Measurements from ENCODE around the gene ABCC10.

DNA sequence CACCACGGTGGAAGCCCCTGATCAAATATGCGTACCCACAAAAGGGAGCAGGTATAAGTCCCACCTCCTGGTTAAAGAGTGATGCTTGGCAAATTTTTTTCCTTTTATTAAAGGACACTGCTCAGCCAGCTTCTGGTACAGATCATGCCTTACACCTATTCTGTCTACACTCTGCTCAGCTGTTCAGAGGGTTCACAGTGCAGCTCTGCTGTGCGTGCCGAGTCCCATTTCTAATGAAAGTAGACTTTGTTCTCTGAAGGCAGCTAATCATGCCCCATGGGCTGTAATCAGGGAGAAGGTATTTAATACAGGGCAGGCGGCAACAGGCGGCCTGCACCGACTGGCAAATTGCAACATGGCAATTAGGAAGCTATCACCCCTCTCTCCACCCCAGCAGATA is 66.5 kb downstream of the ABCC10 start:
- TF ChIP-seq, protein P1, sequence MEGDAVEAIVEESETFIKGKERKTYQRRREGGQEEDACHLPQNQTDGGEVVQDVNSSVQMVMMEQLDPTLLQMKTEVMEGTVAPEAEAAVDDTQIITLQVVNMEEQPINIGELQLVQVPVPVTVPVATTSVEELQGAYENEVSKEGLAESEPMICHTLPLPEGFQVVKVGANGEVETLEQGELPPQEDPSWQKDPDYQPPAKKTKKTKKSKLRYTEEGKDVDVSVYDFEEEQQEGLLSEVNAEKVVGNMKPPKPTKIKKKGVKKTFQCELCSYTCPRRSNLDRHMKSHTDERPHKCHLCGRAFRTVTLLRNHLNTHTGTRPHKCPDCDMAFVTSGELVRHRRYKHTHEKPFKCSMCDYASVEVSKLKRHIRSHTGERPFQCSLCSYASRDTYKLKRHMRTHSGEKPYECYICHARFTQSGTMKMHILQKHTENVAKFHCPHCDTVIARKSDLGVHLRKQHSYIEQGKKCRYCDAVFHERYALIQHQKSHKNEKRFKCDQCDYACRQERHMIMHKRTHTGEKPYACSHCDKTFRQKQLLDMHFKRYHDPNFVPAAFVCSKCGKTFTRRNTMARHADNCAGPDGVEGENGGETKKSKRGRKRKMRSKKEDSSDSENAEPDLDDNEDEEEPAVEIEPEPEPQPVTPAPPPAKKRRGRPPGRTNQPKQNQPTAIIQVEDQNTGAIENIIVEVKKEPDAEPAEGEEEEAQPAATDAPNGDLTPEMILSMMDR (IDR thresholded peaks at IDR 0.05): no peak
- TF ChIP-seq POLR2A (IDR thresholded peaks at IDR 0.05): no peak
- no peak for TF ChIP-seq POLR2AphosphoS5 (IDR thresholded peaks at IDR 0.05)
- no peak for TF ChIP-seq EP300 (IDR thresholded peaks at IDR 0.05)

Data from suprapubic skin (tissue), 4 donors.